Ectodermal cell (in vitro differentiated cells): ENCODE measurements around the gene SH2D1B.

Experiments used
- H3K27ac ChIP-seq: 2 replicates; pipeline ENCODE4 v1.7.0; 2013; ENCODE audit warnings: mild to moderate bottlenecking, low read depth, low read length; ENCODE audit not compliant: insufficient read depth, poor library complexity, severe bottlenecking
- H3K27me3 ChIP-seq: 2 replicates; pipeline ENCODE4 v1.7.0; 2013; ENCODE audit warnings: mild to moderate bottlenecking, low read length; ENCODE audit not compliant: insufficient read depth, control insufficient read depth, poor library complexity, severe bottlenecking
- H3K36me3 ChIP-seq: one replicate; pipeline ENCODE4 v1.7.0; 2013; ENCODE audit warnings: low read length; ENCODE audit not compliant: control insufficient read depth, insufficient read depth
- H3K4me1 ChIP-seq: one replicate; pipeline ENCODE4 v1.7.0; 2013; ENCODE audit warnings: low read length; ENCODE audit not compliant: control insufficient read depth, insufficient read depth
- H3K4me3 ChIP-seq: 2 replicates; pipeline ENCODE4 v1.7.0; 2013; ENCODE audit warnings: low read depth, low read length, control low read depth; ENCODE audit not compliant: insufficient read depth
- H3K9me3 ChIP-seq: 2 replicates; pipeline ENCODE4 v1.7.0; 2013; ENCODE audit warnings: mild to moderate bottlenecking, low read length, moderate library complexity; ENCODE audit not compliant: control insufficient read depth
- WGBS, 2 experiments: methylation state at CpG; one replicate each; pipeline ENCODE4 v1.1.7; 2013; ENCODE audit warnings: missing lambda C conversion rate in 2 of 2; 5-methylcytosine and 5-hydroxymethylcytosine counted together

SH2D1B gene

GRCh38 chr1:162372159-162373071 is 39.5 kb downstream of the SH2D1B start:
- Histone ChIP-seq H3K36me3 (no peaks in the 10 kb centered on the region), H3K4me1 (no peaks in the 10 kb centered on the region), H3K4me3 (no peak overlapping the region), H3K27me3 (no peaks in the 10 kb centered on the region), H3K9me3 (no peaks in the 10 kb centered on the region), H3K27ac (no peak overlapping the region)
- 95 to 96% methylated on average over 13 of the region's 13 CpGs for WGBS, 2 experiments

DNA sequence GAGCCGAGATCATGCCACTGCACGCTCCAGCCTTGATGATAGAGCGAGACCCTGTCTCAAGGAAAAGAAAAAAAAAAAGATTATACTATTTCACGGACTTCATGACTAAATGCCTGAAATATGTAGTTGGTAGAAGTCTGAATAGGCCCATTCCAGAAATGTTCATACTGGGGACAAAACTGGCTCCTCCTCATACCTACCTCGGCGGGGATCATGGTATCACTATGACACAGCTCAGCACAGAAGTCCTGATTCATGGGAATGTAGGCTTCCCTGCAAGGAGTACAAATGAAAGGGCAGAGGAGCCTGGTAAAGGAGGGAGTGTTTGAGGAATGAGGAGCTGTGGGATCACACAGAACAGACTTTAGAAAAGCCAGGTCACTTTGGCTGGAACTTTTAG is 40.3 kb downstream of the SH2D1B start:
- Histone ChIP-seq H3K27me3 (no peaks in the 10 kb centered on the region), H3K36me3 (no peaks in the 10 kb centered on the region), H3K4me3 (no peak overlapping the region), H3K27ac (no peak overlapping the region), H3K9me3 (no peaks in the 10 kb centered on the region), H3K4me1 (no peaks in the 10 kb centered on the region)
- 96 to 97% methylated on average over 6 of the region's 6 CpGs for WGBS, 2 experiments

- H3K4me1 ChIP-seq = no peaks in the 10 kb centered on the region
- no peaks in the 10 kb centered on the region for H3K9me3 ChIP-seq
- no peak overlapping the region for H3K27ac ChIP-seq
- H3K36me3 ChIP-seq = no peaks in the 10 kb centered on the region
- H3K4me3 ChIP-seq = no peak overlapping the region
- WGBS, 2 experiments = 93 to 97% methylated on average over 3 of the region's 3 CpGs
- H3K27me3 ChIP-seq = no peaks in the 10 kb centered on the region
These were observed 41.2 kb downstream of the SH2D1B start for GRCh38 chr1:162370721-162371120.

GRCh38 chr1:162370161-162370560 is 41.8 kb downstream of the SH2D1B start:
- Histone ChIP-seq H3K36me3 (no peaks in the 10 kb centered on the region), H3K4me1 (no peaks in the 10 kb centered on the region), H3K27me3 (no peaks in the 10 kb centered on the region), H3K4me3 (no peak overlapping the region), H3K9me3 (no peaks in the 10 kb centered on the region), H3K27ac (no peak overlapping the region)
- 97 to 98% methylated on average over 1 of the region's 1 CpG for WGBS, 2 experiments

DNA sequence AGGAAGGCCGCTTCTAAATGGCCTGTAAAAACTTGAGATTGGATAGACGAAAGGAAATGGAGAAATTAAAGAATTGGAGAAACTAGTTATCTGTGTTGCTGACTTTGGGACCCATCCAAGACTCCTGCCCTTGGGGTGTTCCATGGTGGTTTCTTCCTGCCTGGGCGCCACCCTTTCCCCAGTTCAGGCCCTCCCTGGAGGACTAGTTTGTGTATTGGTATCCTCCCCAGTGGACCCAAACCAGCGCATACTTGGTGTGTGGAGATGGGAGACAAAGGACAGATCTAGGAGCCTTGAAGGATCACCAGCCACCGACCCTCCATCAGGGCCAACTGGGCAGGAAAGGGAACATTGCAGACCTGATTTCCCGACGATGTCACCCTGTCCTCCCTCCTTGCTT is 42.4 kb downstream of the SH2D1B start:
- Histone ChIP-seq H3K36me3 (no peaks in the 10 kb centered on the region), H3K27ac (no peak overlapping the region), H3K27me3 (no peaks in the 10 kb centered on the region), H3K9me3 (no peaks in the 10 kb centered on the region), H3K4me3 (no peak overlapping the region), H3K4me1 (no peaks in the 10 kb centered on the region)
- 93 to 95% methylated on average over 7 of the region's 7 CpGs for WGBS, 2 experiments

- Histone ChIP-seq H3K36me3 (no peaks in the 10 kb centered on the region), H3K4me1 (no peaks in the 10 kb centered on the region), H3K27ac (no peak overlapping the region), H3K27me3 (no peaks in the 10 kb centered on the region), H3K4me3 (no peak overlapping the region), H3K9me3 (no peaks in the 10 kb centered on the region)
- 70 to 72% methylated on average over 4 of the region's 4 CpGs for WGBS, 2 experiments
These were observed 43.5 kb downstream of the SH2D1B start for GRCh38 chr1:162368451-162368850.

- Histone ChIP-seq H3K27ac (no peak overlapping the region), H3K9me3 (no peaks in the 10 kb centered on the region), H3K4me3 (no peak overlapping the region), H3K36me3 (no peaks in the 10 kb centered on the region), H3K4me1 (no peaks in the 10 kb centered on the region), H3K27me3 (no peaks in the 10 kb centered on the region)
- WGBS, 2 experiments = 97% methylated on average over 10 of the region's 10 CpGs
These were observed 44.2 kb downstream of the SH2D1B start for GRCh38 chr1:162367772-162368171.

DNA sequence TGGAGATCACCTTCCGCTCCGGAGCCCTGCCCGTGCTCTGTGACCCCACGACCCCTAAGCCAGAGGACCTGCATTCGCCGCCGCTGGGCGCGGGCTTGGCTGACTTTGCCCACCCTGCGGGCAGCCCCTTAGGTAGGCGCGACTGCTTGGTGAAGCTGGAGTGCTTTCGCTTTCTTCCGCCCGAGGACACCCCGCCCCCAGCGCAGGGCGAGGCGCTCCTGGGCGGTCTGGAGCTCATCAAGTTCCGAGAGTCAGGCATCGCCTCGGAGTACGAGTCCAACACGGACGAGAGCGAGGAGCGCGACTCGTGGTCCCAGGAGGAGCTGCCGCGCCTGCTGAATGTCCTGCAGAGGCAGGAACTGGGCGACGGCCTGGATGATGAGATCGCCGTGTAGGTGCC is 44.9 kb downstream of the SH2D1B start:
- 96 to 97% methylated on average over 36 of the region's 36 CpGs for WGBS, 2 experiments
- H3K27me3 ChIP-seq = no peaks in the 10 kb centered on the region
- no peaks in the 10 kb centered on the region for H3K4me1 ChIP-seq
- H3K4me3 ChIP-seq = no peak overlapping the region
- no peaks in the 10 kb centered on the region for H3K9me3 ChIP-seq
- H3K36me3 ChIP-seq = no peaks in the 10 kb centered on the region
- H3K27ac ChIP-seq = no peak overlapping the region

DNA sequence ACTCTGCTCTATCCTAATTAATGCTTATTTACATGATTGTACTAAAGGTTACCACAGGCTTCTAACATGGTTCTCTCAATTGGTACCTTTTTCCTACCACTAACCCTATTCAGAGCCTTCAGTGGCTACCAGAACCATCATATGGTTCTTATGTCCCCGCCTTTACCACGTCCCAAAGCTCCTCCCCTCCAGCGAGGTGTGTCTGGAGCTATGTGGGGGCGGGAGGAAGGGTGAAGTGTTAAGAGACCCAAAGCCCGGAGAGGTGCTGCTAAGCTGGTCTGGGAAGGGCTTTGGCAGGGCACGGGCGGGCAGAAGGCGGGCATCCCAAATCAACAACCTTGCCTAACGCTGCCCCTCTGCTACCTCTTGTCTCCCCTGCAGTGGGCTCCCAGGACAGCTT is 45.3 kb downstream of the SH2D1B start:
- H3K27me3 ChIP-seq = no peaks in the 10 kb centered on the region
- WGBS, 2 experiments = 93 to 98% methylated on average over 9 of the region's 9 CpGs
- no peaks in the 10 kb centered on the region for H3K36me3 ChIP-seq
- H3K27ac ChIP-seq = no peak overlapping the region
- no peaks in the 10 kb centered on the region for H3K4me1 ChIP-seq
- no peaks in the 10 kb centered on the region for H3K9me3 ChIP-seq
- no peak overlapping the region for H3K4me3 ChIP-seq

- Histone ChIP-seq H3K27me3 (no peaks in the 10 kb centered on the region), H3K9me3 (no peaks in the 10 kb centered on the region), H3K27ac (no peak overlapping the region), H3K4me1 (no peaks in the 10 kb centered on the region), H3K4me3 (no peak overlapping the region), H3K36me3 (no peaks in the 10 kb centered on the region)
- WGBS, 2 experiments = 72 to 75% methylated on average over 4 of the region's 4 CpGs
These were observed 45.8 kb downstream of the SH2D1B start for GRCh38 chr1:162366149-162366548.
